HG02642 (cell line): Measurements from ENCODE around the gene DMD.
"Not testable (repeated sequence)": the region's sequence is repeated elsewhere in the genome, so short reads cannot be mapped to it uniquely, and the experiment has no call there.

Source experiments
- ATAC-seq: cut with Tn5 transposase; IDR thresholded peaks from one replicate; pipeline ENCODE4 v1.9.1; 2021; ENCODE audit warnings: mild to moderate bottlenecking; ENCODE audit not compliant: unreplicated experiment, poor library complexity

The DMD gene

GRCh38 chrX:32528451-32528850 lies 682.9 kb downstream of the DMD start:
- not testable (repeated sequence) for ATAC-seq

- ATAC-seq = no peak
Measured at GRCh38 chrX:32525234-32525633, 686.1 kb downstream of the DMD start.

GRCh38 chrX:32524385-32524784 lies 687.0 kb downstream of the DMD start:
- ATAC-seq = no peak

- ATAC-seq = no peak
Measured at GRCh38 chrX:32520789-32521188, 690.6 kb downstream of the DMD start.

GRCh38 chrX:32514986-32515385 lies 696.4 kb downstream of the DMD start:
- ATAC-seq = peak; percentile 90

- ATAC-seq = no peak
Measured at GRCh38 chrX:32501606-32502005, 709.7 kb downstream of the DMD start.

- no peak for ATAC-seq
Measured at GRCh38 chrX:32496671-32497070, 714.7 kb downstream of the DMD start.

- ATAC-seq = no peak
Measured at GRCh38 chrX:32495855-32496254, 715.5 kb downstream of the DMD start.

GRCh38 chrX:32489125-32489524 lies 722.2 kb downstream of the DMD start:
- ATAC-seq = no peak

- no peak for ATAC-seq
Measured at GRCh38 chrX:32483534-32484136, 727.7 kb downstream of the DMD start.

- ATAC-seq = no peak
Measured at GRCh38 chrX:32480019-32480418, 731.3 kb downstream of the DMD start.

GRCh38 chrX:32472364-32472763 lies 739.0 kb downstream of the DMD start:
- no peak for ATAC-seq

- no peak for ATAC-seq
Measured at GRCh38 chrX:32455704-32456103, 755.6 kb downstream of the DMD start.

- no peak for ATAC-seq
Measured at GRCh38 chrX:32451954-32452695, 759.2 kb downstream of the DMD start.

GRCh38 chrX:32448945-32449344 lies 762.4 kb downstream of the DMD start:
- ATAC-seq = peak; percentile 64

GRCh38 chrX:32448320-32448719 lies 763.0 kb downstream of the DMD start:
- peak; percentile 99 for ATAC-seq

- no peak for ATAC-seq
Measured at GRCh38 chrX:32447640-32448039, 763.7 kb downstream of the DMD start.

GRCh38 chrX:32443841-32444240 lies 767.5 kb downstream of the DMD start:
- ATAC-seq = no peak

GRCh38 chrX:32421266-32421665 lies 790.1 kb downstream of the DMD start:
- no peak for ATAC-seq

- no peak for ATAC-seq
Measured at GRCh38 chrX:32408389-32408788, 803.0 kb downstream of the DMD start.

GRCh38 chrX:32397562-32398216 lies 813.7 kb downstream of the DMD start:
- peak; percentile 61 for ATAC-seq

- no peak for ATAC-seq
Measured at GRCh38 chrX:32395878-32396277, 815.5 kb downstream of the DMD start.
